ENCODE measurements around the gene DNAJB9.

DNA sequence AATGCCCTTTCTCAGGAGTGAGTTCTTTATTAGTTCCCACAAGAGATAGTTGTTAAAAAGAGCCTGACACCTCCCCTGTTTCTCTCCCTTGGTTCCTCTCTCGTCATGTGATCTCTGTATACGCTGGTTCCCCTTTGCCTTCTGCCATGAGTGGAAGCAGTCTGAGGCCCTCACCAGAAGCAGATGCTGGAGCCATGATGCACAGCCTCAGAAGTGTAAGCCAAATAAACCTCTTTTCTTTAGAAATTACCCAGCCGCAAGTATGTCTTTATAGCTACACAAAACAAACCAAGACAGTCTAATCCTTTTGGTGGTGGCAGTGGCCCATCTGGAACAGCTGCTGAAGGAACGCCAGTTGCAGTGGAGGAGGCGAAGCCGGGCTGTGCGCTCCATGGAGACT, 9.3 kb downstream of the DNAJB9 start:
- TF ChIP-seq, protein P1, sequence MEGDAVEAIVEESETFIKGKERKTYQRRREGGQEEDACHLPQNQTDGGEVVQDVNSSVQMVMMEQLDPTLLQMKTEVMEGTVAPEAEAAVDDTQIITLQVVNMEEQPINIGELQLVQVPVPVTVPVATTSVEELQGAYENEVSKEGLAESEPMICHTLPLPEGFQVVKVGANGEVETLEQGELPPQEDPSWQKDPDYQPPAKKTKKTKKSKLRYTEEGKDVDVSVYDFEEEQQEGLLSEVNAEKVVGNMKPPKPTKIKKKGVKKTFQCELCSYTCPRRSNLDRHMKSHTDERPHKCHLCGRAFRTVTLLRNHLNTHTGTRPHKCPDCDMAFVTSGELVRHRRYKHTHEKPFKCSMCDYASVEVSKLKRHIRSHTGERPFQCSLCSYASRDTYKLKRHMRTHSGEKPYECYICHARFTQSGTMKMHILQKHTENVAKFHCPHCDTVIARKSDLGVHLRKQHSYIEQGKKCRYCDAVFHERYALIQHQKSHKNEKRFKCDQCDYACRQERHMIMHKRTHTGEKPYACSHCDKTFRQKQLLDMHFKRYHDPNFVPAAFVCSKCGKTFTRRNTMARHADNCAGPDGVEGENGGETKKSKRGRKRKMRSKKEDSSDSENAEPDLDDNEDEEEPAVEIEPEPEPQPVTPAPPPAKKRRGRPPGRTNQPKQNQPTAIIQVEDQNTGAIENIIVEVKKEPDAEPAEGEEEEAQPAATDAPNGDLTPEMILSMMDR (IDR thresholded peaks at IDR 0.05): no peak
- no peak for TF ChIP-seq POLR2A (IDR thresholded peaks at IDR 0.05)
